ENCODE measurements around the gene DHRS2. TPM values are rescaled to one million over a fixed set of nuclear protein-coding genes. Genes with fewer than 3 reads are reported as not detected.
A peak's percentile ranks its signal among the peaks of the same experiment; 100 is the strongest.

DHRS2 gene
- total RNA-seq, 6 experiments from 2014 or later, result 0.53 to 12.3 (median 4.2) TPM

- Histone ChIP-seq H3K27me3 (no peaks in the 10 kb centered on the region), H3K36me3 (no peaks in the 10 kb centered on the region), H3K27ac (peak overlapping the region in 1 of 3 donors; percentile 40), H3K4me1 (peaks cover 0 to 9% (median 0%) of the 10 kb centered on the region in 4 donors), H3K9me3 (no peaks in the 10 kb centered on the region), H3K4me3 (peak overlapping the region in 1 of 3 donors; percentile 56)
- WGBS (ENCODE audit: insufficient coverage, low coverage, low lambda C conversion rate, missing lambda C conversion rate), result 3% methylated on average over 8 of the region's 8 CpGs
- DNase-seq, result no peak
- intact Hi-C loops (cut with DNase I), result no loop called here
- ATAC-seq, result peak; percentile 5 to 75 (median 58)
- TF ChIP-seq POLR2A (IDR thresholded peaks at IDR 0.05) (no peak), CTCF (IDR thresholded peaks at IDR 0.05) (no peak)
These were observed 58.2 kb downstream of the DHRS2 start for GRCh38 chr14:23694085-23694948.

Other genes starting within 250 kb of the DHRS2 start
- gene MYH6, start 228.1 kb upstream of the DHRS2 start, total RNA-seq, result under 1 TPM in 5 of 6 experiments, not detected in 1; 0.07 to 1.00 (median 0.13) TPM
- gene MYH7, start 200.7 kb upstream of the DHRS2 start, total RNA-seq, result 1 to 10 TPM in 1 of 6 experiments, under 1 TPM in 5; 0.30 to 5.6 (median 0.60) TPM
- gene NGDN, start 166.7 kb upstream of the DHRS2 start, total RNA-seq, result 10 to 100 TPM; 12.0 to 16.5 (median 14.3) TPM
- gene ZFHX2, start 84.6 kb upstream of the DHRS2 start, total RNA-seq, result under 1 TPM; 0.33 to 0.83 (median 0.47) TPM
- 10 to 100 TPM in 4 of 6 experiments, 1 to 10 TPM in 2; 8.2 to 15.0 (median 11.4) TPM for gene THTPA, start 80.1 kb upstream of the DHRS2 start, total RNA-seq
- 10 to 100 TPM; 13.6 to 25.9 (median 23.0) TPM for gene AP1G2, start 68.6 kb upstream of the DHRS2 start, total RNA-seq
- gene JPH4, start 57.6 kb upstream of the DHRS2 start, total RNA-seq, result under 1 TPM in 3 of 6 experiments, not detected in 3; 0.07 to 0.20 (median 0.19) TPM

All from right lobe of liver (tissue), 6 donors.